BLaER1 (cell line): ENCODE results near the gene BCL2L15.

Experiments
- H3K27ac ChIP-seq: shearing (Covaris generic); formaldehyde crosslinking; 2 replicates; pipeline ENCODE4 v1.8.1; 2022
- H3K27me3 ChIP-seq: shearing (Covaris generic); formaldehyde crosslinking; 2 replicates; pipeline ENCODE4 v1.8.1; 2022
- H3K36me3 ChIP-seq: shearing (Covaris generic); formaldehyde crosslinking; 2 replicates; pipeline ENCODE4 v1.8.1; 2022
- H3K4me1 ChIP-seq: shearing (Covaris generic); formaldehyde crosslinking; 2 replicates; pipeline ENCODE4 v1.8.1; 2022
- H3K4me2 ChIP-seq: shearing (Covaris generic); formaldehyde crosslinking; 2 replicates; pipeline ENCODE4 v1.8.1; 2022
- H3K4me3 ChIP-seq: shearing (Covaris generic); formaldehyde crosslinking; 2 replicates; pipeline ENCODE4 v1.8.1; 2022
- H3K9ac ChIP-seq: shearing (Covaris generic); formaldehyde crosslinking; 2 replicates; pipeline ENCODE4 v1.8.1; 2022
- H3K9me3 ChIP-seq: shearing (Covaris generic); formaldehyde crosslinking; 2 replicates; pipeline ENCODE4 v1.8.1; 2022
- H4K20me1 ChIP-seq: shearing (Covaris generic); formaldehyde crosslinking; 2 replicates; pipeline ENCODE4 v1.8.1; 2022
- Cebpa-rat ChIP-seq: shearing (Covaris generic); IDR thresholded peaks from 2 replicates; pipeline ENCODE4 v1.8.1; 2022

Gene BCL2L15

GRCh38 chr1:113874012-113874879 lies 13.1 kb downstream of the BCL2L15 start:
- Histone ChIP-seq H3K9ac (no peak overlapping the region), H3K27ac (0 out of 2 replicates have a peak overlapping the region, but pooled peaks have one; percentile 16), H3K27me3 (no peaks in the 10 kb centered on the region), H3K9me3 (no peaks in the 10 kb centered on the region), H3K4me2 (peak overlapping the region; percentile 46), H3K4me3 (no peak overlapping the region), H3K36me3 (no peaks in the 10 kb centered on the region), H3K4me1 (peaks cover 46% of the 10 kb centered on the region), H4K20me1 (no peaks in the 10 kb centered on the region)
- no peak for TF ChIP-seq Cebpa-rat

DNA sequence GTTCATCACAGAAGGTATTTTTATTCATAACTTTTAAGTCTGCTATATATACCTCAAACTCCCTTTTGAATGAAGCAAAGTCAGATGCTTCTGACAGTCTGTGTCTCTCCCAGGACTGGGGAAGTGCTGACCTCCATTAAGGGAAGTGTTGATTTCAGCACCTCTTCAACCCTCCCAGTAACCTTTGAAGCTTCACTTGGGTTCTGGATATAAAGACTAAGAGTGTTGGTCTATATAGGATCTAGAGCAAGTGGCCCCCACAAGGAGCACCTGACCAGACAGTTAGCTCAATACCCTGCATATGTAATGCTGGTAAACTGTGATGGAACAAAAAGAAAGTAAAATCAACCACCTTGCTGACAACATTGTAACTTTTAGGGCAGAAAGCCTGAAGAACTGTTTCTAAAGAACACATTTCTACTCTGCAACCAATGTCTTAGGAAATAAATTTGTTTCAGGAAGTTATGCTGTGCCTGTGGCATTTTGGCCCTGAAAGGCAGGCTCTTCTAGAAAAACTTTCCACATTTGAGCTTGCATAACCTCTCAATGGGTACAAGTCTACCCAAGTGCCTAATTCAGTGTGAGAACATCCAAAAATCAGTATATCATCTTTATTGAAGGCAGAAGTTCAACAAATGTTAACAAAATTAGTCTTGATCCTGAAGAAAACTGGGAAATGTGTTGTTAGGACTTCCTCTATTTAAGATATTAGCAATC lies 15.0 kb downstream of the BCL2L15 start:
- Histone ChIP-seq H3K27ac (peak overlapping the region; percentile 50), H3K4me1 (peaks cover 46% of the 10 kb centered on the region)
- no peak for TF ChIP-seq Cebpa-rat

GRCh38 chr1:113871597-113872113 lies 15.7 kb downstream of the BCL2L15 start, which contains the start of gene PTPN22:
TSS of gene PTPN22 (minus strand) at chr1:113871712.
- Histone ChIP-seq H3K27ac (peak within 1 kb of the TSS; percentile 50), H3K4me2 (peak within 1 kb of the TSS; percentile 81), H4K20me1 (no peaks in the 10 kb centered on the region), H3K4me1 (peaks cover 46% of the 10 kb centered on the region), H3K9me3 (no peaks in the 10 kb centered on the region), H3K36me3 (no peaks in the 10 kb centered on the region), H3K27me3 (no peaks in the 10 kb centered on the region), H3K4me3 (peak within 1 kb of the TSS; percentile 51), H3K9ac (peak within 1 kb of the TSS; percentile 40; the same call in 1 of the 2 replicates)
- TF ChIP-seq Cebpa-rat, result no peak

More for the DNA sequence above, 15.0 kb downstream of the BCL2L15 start:
- H3K4me3 ChIP-seq, result no peak overlapping the region
- peak overlapping the region; percentile 81 for H3K4me2 ChIP-seq
- no peaks in the 10 kb centered on the region for H3K36me3 ChIP-seq
- no peaks in the 10 kb centered on the region for H3K27me3 ChIP-seq
- H3K9me3 ChIP-seq, result no peaks in the 10 kb centered on the region
- no peaks in the 10 kb centered on the region for H4K20me1 ChIP-seq
- H3K9ac ChIP-seq, result no peak overlapping the region

- peak overlapping the region; percentile 81 for H3K4me2 ChIP-seq
- no peak for TF ChIP-seq Cebpa-rat
- peak overlapping the region; percentile 50 for H3K27ac ChIP-seq
- H3K27me3 ChIP-seq, result no peaks in the 10 kb centered on the region
- H3K4me1 ChIP-seq, result peaks cover 46% of the 10 kb centered on the region
- peak overlapping the region; percentile 51 for H3K4me3 ChIP-seq
- H3K9ac ChIP-seq, result no peak overlapping the region
- H4K20me1 ChIP-seq, result no peaks in the 10 kb centered on the region
- H3K36me3 ChIP-seq, result no peaks in the 10 kb centered on the region
- no peaks in the 10 kb centered on the region for H3K9me3 ChIP-seq
Observed at GRCh38 chr1:113870778-113871177, 16.6 kb downstream of the BCL2L15 start.

GRCh38 chr1:113868387-113869083 lies 18.8 kb downstream of the BCL2L15 start:
- Histone ChIP-seq H4K20me1 (no peaks in the 10 kb centered on the region), H3K4me1 (peaks cover 29% of the 10 kb centered on the region), H3K4me2 (no peak overlapping the region), H3K9ac (no peak overlapping the region), H3K9me3 (no peaks in the 10 kb centered on the region), H3K27me3 (no peaks in the 10 kb centered on the region), H3K4me3 (no peak overlapping the region), H3K27ac (no peak overlapping the region), H3K36me3 (no peaks in the 10 kb centered on the region)
- TF ChIP-seq Cebpa-rat, result peak; percentile 41; the same call in 1 of the 2 replicates

DNA sequence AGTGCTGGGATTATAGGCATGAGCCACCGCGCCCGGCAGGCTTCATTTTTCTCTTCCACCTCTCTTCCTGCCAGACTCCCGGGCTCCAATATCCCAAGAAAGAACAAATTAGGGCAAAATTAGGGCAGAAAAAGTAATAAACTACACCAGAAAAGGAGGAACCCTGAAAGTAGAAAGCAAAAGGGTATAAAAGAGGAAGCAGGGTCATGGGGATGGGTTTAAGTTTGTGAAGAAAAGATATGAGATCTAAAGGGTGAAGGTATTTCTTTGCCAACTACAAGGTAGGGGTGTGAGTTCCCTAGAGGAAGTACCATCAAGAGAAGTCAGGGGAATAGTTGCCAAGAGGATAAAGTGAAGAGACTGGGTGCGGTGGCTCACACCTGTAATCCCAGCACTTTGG lies 25.7 kb downstream of the BCL2L15 start:
- Histone ChIP-seq H3K27ac (no peak overlapping the region), H4K20me1 (no peaks in the 10 kb centered on the region), H3K36me3 (no peaks in the 10 kb centered on the region), H3K27me3 (no peaks in the 10 kb centered on the region), H3K4me1 (peaks cover 26% of the 10 kb centered on the region), H3K4me3 (no peak overlapping the region), H3K9me3 (no peaks in the 10 kb centered on the region), H3K4me2 (no peak overlapping the region), H3K9ac (no peak overlapping the region)
- TF ChIP-seq Cebpa-rat, result no peak

DNA sequence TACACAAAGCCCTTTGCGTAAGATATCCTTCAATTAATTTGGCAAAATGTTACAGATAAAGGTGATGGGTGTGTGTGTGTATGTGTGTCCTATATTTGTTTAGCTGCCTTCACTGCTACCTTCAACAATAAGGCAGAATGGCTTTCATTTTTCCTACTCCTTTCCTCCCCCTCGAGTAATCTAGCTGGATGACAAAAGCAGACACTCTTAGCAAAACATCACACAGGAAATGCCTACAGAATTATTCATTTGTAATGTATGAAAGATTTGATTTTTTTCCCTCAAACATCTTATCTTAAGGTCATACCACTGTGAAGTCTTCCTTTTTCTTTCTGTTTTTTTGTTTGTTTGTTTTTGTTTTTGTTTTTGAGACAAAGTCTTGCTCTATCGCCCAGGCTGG lies 26.5 kb downstream of the BCL2L15 start:
- no peak overlapping the region for H3K9ac ChIP-seq

GRCh38 chr1:113859478-113860175 lies 27.8 kb downstream of the BCL2L15 start:
- H3K36me3 ChIP-seq, result no peaks in the 10 kb centered on the region
- H4K20me1 ChIP-seq, result no peaks in the 10 kb centered on the region
- peaks cover 26% of the 10 kb centered on the region for H3K4me1 ChIP-seq
- H3K4me3 ChIP-seq, result no peak overlapping the region; the same call in 1 of the 2 replicates
- H3K4me2 ChIP-seq, result peak overlapping the region; percentile 68
- no peaks in the 10 kb centered on the region for H3K27me3 ChIP-seq
- H3K9ac ChIP-seq, result no peak overlapping the region
- H3K27ac ChIP-seq, result peak overlapping the region; percentile 33; the same call in 1 of the 2 replicates
- no peaks in the 10 kb centered on the region for H3K9me3 ChIP-seq
- TF ChIP-seq Cebpa-rat, result no peak

More for the DNA sequence above, 26.5 kb downstream of the BCL2L15 start:
- no peak for TF ChIP-seq Cebpa-rat
- H3K4me3 ChIP-seq, result no peak overlapping the region
- H3K27ac ChIP-seq, result no peak overlapping the region
- peaks cover 26% of the 10 kb centered on the region for H3K4me1 ChIP-seq
- no peak overlapping the region for H3K4me2 ChIP-seq
- H3K36me3 ChIP-seq, result no peaks in the 10 kb centered on the region
- H4K20me1 ChIP-seq, result no peaks in the 10 kb centered on the region
- H3K9me3 ChIP-seq, result no peaks in the 10 kb centered on the region
- H3K27me3 ChIP-seq, result no peaks in the 10 kb centered on the region

GRCh38 chr1:113858982-113859381 lies 28.4 kb downstream of the BCL2L15 start:
- H3K9ac ChIP-seq, result no peak overlapping the region
- H3K36me3 ChIP-seq, result no peaks in the 10 kb centered on the region
- H3K4me3 ChIP-seq, result no peak overlapping the region
- no peaks in the 10 kb centered on the region for H4K20me1 ChIP-seq
- H3K9me3 ChIP-seq, result no peaks in the 10 kb centered on the region
- no peaks in the 10 kb centered on the region for H3K27me3 ChIP-seq
- H3K27ac ChIP-seq, result 0 out of 2 replicates have a peak overlapping the region, but pooled peaks have one; percentile 33
- no peak for TF ChIP-seq Cebpa-rat
- peaks cover 26% of the 10 kb centered on the region for H3K4me1 ChIP-seq
- peak overlapping the region; percentile 68 for H3K4me2 ChIP-seq
